HepG2 (cell line): ENCODE measurements around the gene LIFR. TPM values are rescaled to one million over a fixed set of nuclear protein-coding genes. Genes with fewer than 3 reads are reported as not detected.

Experiments
- FOXA3 ChIP-seq: IDR thresholded peaks from 2 replicates; pipeline ENCODE4 v1.6.1; 2016; ENCODE audit warnings: missing genetic modification reagents, missing compliant biosample characterization
- FOXK1 ChIP-seq: sonication (generic); formaldehyde crosslinking; IDR thresholded peaks from 2 replicates; pipeline ENCODE4 v1.4.0; 2020; ENCODE audit warnings: low read depth, missing genetic modification reagents, borderline replicate concordance
- FOXO4 ChIP-seq: sonication (generic); formaldehyde crosslinking; conservative IDR thresholded peaks from 2 replicates; pipeline ENCODE4 v1.8.1; 2023; ENCODE audit warnings: missing genetic modification reagents
- HES4 ChIP-seq: sonication (generic); formaldehyde crosslinking; IDR thresholded peaks from 2 replicates; pipeline ENCODE4 v1.9.0; 2021; ENCODE audit warnings: mild to moderate bottlenecking, missing genetic modification reagents, borderline replicate concordance
- ISX ChIP-seq: sonication (generic); formaldehyde crosslinking; conservative IDR thresholded peaks from 2 replicates; pipeline ENCODE4 v1.5.0; 2020; ENCODE audit warnings: missing genetic modification reagents
- MIXL1 ChIP-seq: IDR thresholded peaks from 2 replicates; pipeline ENCODE4 v1.6.1; 2016
- MTA3 ChIP-seq: sonication (generic); formaldehyde crosslinking; IDR thresholded peaks from 2 replicates; pipeline ENCODE4 v1.4.0; 2020; ENCODE audit warnings: missing genetic modification reagents
- NFE2 ChIP-seq: sonication (generic); formaldehyde crosslinking; IDR thresholded peaks from 2 replicates; pipeline ENCODE4 v1.4.0; 2020; ENCODE audit warnings: missing genetic modification reagents
- NR2C2 ChIP-seq: sonication (generic); formaldehyde crosslinking; IDR thresholded peaks from 2 replicates; pipeline ENCODE4 v1.4.0; 2020; ENCODE audit warnings: missing genetic modification reagents, mild to moderate bottlenecking, moderate library complexity, borderline replicate concordance
- PAF1 ChIP-seq: IDR thresholded peaks from 2 replicates; pipeline ENCODE4 v1.6.1; 2016; ENCODE audit warnings: missing genetic modification reagents, missing compliant biosample characterization
- POLR2AphosphoS2 ChIP-seq: IDR thresholded peaks from 2 replicates; pipeline ENCODE4 v1.6.1; 2011; ENCODE audit warnings: low read depth, low read length, improper control_type of control experiment
- RARG ChIP-seq: sonication (generic); formaldehyde crosslinking; IDR thresholded peaks from 2 replicates; pipeline ENCODE4 v1.4.0; 2020; ENCODE audit warnings: low read depth, mild to moderate bottlenecking, missing genetic modification reagents
- RXRA ChIP-seq: sonication (generic); formaldehyde crosslinking; IDR thresholded peaks from 2 replicates; pipeline ENCODE4 v1.5.1; 2020; ENCODE audit warnings: missing genetic modification reagents
- STAG1 ChIP-seq: sonication (generic); formaldehyde crosslinking; IDR thresholded peaks from 2 replicates; pipeline ENCODE4 v1.4.0; 2020; ENCODE audit warnings: missing genetic modification reagents
- TBX2 ChIP-seq: sonication (generic); formaldehyde crosslinking; IDR thresholded peaks from 2 replicates; pipeline ENCODE4 v1.5.0; 2020; ENCODE audit warnings: missing genetic modification reagents, mild to moderate bottlenecking, borderline replicate concordance
- ZBTB34 ChIP-seq: sonication (generic); formaldehyde crosslinking; IDR thresholded peaks from 2 replicates; pipeline ENCODE4 v1.8.0; 2022; ENCODE audit warnings: mild to moderate bottlenecking, missing genetic modification reagents
- ZBTB46 ChIP-seq: sonication (generic); formaldehyde crosslinking; IDR thresholded peaks from 2 replicates; pipeline ENCODE4 v1.4.0; 2020; ENCODE audit warnings: mild to moderate bottlenecking, missing genetic modification reagents, borderline replicate concordance
- ZFX ChIP-seq: sonication (generic); formaldehyde crosslinking; IDR thresholded peaks from 2 replicates; pipeline ENCODE4 v1.4.0; 2020; ENCODE audit warnings: mild to moderate bottlenecking, low read depth, missing genetic modification reagents, moderate library complexity
- ZMAT3 ChIP-seq: sonication (generic); formaldehyde crosslinking; conservative IDR thresholded peaks from 2 replicates; pipeline ENCODE4 v1.7.0; 2021; ENCODE audit warnings: missing genetic modification reagents
- ZNF180 ChIP-seq: sonication (generic); formaldehyde crosslinking; IDR thresholded peaks from 2 replicates; pipeline ENCODE4 v1.4.0; 2020; ENCODE audit warnings: low read depth, missing genetic modification reagents, borderline replicate concordance
- ZNF383 ChIP-seq: sonication (generic); formaldehyde crosslinking; IDR thresholded peaks from 2 replicates; pipeline ENCODE4 v1.4.0; 2020; ENCODE audit warnings: missing genetic modification reagents, mild to moderate bottlenecking, borderline replicate concordance
- ZNF512 ChIP-seq: sonication (generic); formaldehyde crosslinking; IDR thresholded peaks from 2 replicates; pipeline ENCODE4 v1.4.0; 2020; ENCODE audit warnings: mild to moderate bottlenecking, missing genetic modification reagents
- ZNF549 ChIP-seq: sonication (generic); formaldehyde crosslinking; IDR thresholded peaks from 2 replicates; pipeline ENCODE4 v1.5.0; 2020; ENCODE audit warnings: missing genetic modification reagents
- ZNF644 ChIP-seq: IDR thresholded peaks from 2 replicates; pipeline ENCODE4 v1.6.1; 2016; ENCODE audit warnings: low read depth
- ZNF672 ChIP-seq: sonication (generic); formaldehyde crosslinking; IDR thresholded peaks from 2 replicates; pipeline ENCODE4 v1.8.1; 2022; ENCODE audit warnings: missing genetic modification reagents
- ZNF678 ChIP-seq: sonication (generic); formaldehyde crosslinking; IDR thresholded peaks from 2 replicates; pipeline ENCODE4 v1.4.0; 2020; ENCODE audit warnings: mild to moderate bottlenecking, missing genetic modification reagents
- ZNF766 ChIP-seq: sonication (generic); formaldehyde crosslinking; IDR thresholded peaks from 2 replicates; pipeline ENCODE4 v1.5.0; 2020; ENCODE audit warnings: missing genetic modification reagents, borderline replicate concordance
- ZNF879 ChIP-seq: sonication (generic); formaldehyde crosslinking; IDR thresholded peaks from 2 replicates; pipeline ENCODE4 v1.8.1; 2023; ENCODE audit warnings: missing genetic modification reagents
- polyA plus RNA-seq, 8 experiments: library from polyadenylated mRNA; depleted of rRNA in 3 of 8; stranded (reverse) in 7 of 8; unstranded in 1 of 8; fragments of >200 nt; fragmentation: Illumina TruSeq in 4 of 8; extraction: Trizol in 4 of 8; gene quantifications; 2 replicates each; pipeline versions ENCODE4 v1.2.1 to v1.2.3, GENCODE V29; 2011 to 2016; ENCODE audit warnings: low read depth in 4 of 8, missing spikeins in 1 of 8, mixed read lengths in 1 of 8; ENCODE audit not compliant: insufficient read depth in 1 of 8
- total RNA-seq, 5 experiments: library from RNA; depleted of rRNA; stranded (reverse); fragments of >200 nt; fragmentation: Illumina TruSeq; extraction: Trizol; gene quantifications; 2 replicates each; pipeline ENCODE4 v1.2.3, GENCODE V29; 2016; ENCODE audit warnings: low read depth in 1 of 5

LIFR gene
- total and polyA plus RNA-seq, 2 of the 13 experiments (the other 11 are each of a cell fraction or from before 2014, with no cell fraction given), result 6.3 to 25.2 TPM

GRCh38 chr5:38546691-38547146 lies 9.7 kb downstream of the LIFR start (continued):
- TF ChIP-seq ZBTB34, result peak; percentile 84
- TF ChIP-seq NFE2 (CRISPR knock-in tag), result no peak
- TF ChIP-seq HES4 (CRISPR knock-in tag), result no peak
- TF ChIP-seq NR2C2, result no peak
- TF ChIP-seq POLR2AphosphoS2, result no peak
- no peak for TF ChIP-seq ZNF383 (CRISPR knock-in tag)
- no peak for TF ChIP-seq ZNF512
- TF ChIP-seq ZMAT3, result no peak
- TF ChIP-seq ZNF180 (CRISPR knock-in tag), result no peak
- peak; percentile 78; the same call in 1 of the 2 replicates for TF ChIP-seq MIXL1 (CRISPR knock-in tag)
- no peak for TF ChIP-seq ISX
- TF ChIP-seq ZNF644 (CRISPR knock-in tag), result peak; percentile 99
- no peak for TF ChIP-seq FOXO4 (CRISPR knock-in tag)
- TF ChIP-seq PAF1 (CRISPR knock-in tag), result no peak
- TF ChIP-seq FOXK1 (CRISPR knock-in tag), result peak; percentile 71; the same call in 1 of the 2 replicates
- TF ChIP-seq ZNF672 (CRISPR knock-in tag), result no peak
- TF ChIP-seq ZBTB46 (CRISPR knock-in tag), result no peak
- TF ChIP-seq ZNF879 (CRISPR knock-in tag), result no peak
- TF ChIP-seq TBX2 (CRISPR knock-in tag), result peak; percentile 65; the same call in 1 of the 2 replicates
- no peak; the same call in 1 of the 2 replicates for TF ChIP-seq RXRA (CRISPR knock-in tag)
- TF ChIP-seq ZFX, result peak; percentile 58; the same call in 1 of the 2 replicates
- no peak for TF ChIP-seq ZNF766 (CRISPR knock-in tag)
- TF ChIP-seq MTA3 (CRISPR knock-in tag), result no peak
- TF ChIP-seq ZNF678 (CRISPR knock-in tag), result no peak
- no peak for TF ChIP-seq RARG
- TF ChIP-seq ZNF549 (CRISPR knock-in tag), result no peak
- peak; percentile 84 for TF ChIP-seq FOXA3 (CRISPR knock-in tag)
- peak; percentile 23; the same call in 1 of the 2 replicates for TF ChIP-seq STAG1 (CRISPR knock-in tag)
